WERI-Rb-1 (cell line): ENCODE data around the gene GRAMD1A.
"Not testable (repeated sequence)": the region's sequence is repeated elsewhere in the genome, so short reads cannot be mapped to it uniquely, and the experiment has no call there.

Experiments used
- DNase-seq: peaks from one replicate; pipeline ENCODE4 v3.0.0-alpha.2; 2020
- H3K27ac ChIP-seq: fragments of 250-450 bp; sonication (Bioruptor Pico); 2 replicates; pipeline ENCODE4 v1.5.1; 2020; ENCODE audit warnings: mild to moderate bottlenecking, moderate library complexity
- H3K27me3 ChIP-seq: fragments of 250-450 bp; sonication (Bioruptor Pico); 2 replicates; pipeline ENCODE4 v1.5.1; 2021; ENCODE audit warnings: mild to moderate bottlenecking, low read depth, moderate library complexity; ENCODE audit not compliant: insufficient read depth, severe bottlenecking
- H3K36me3 ChIP-seq: fragments of 250-450 bp; sonication (Bioruptor Pico); 2 replicates; pipeline ENCODE4 v1.5.1; 2020; ENCODE audit warnings: mild to moderate bottlenecking, moderate library complexity
- H3K4me3 ChIP-seq: 2 replicates; pipeline ENCODE4 v1.5.1; 2011; ENCODE audit warnings: low read depth, mild to moderate bottlenecking, control low read depth, low read length
- H3K9me3 ChIP-seq: fragments of 250-450 bp; sonication (Bioruptor Pico); 2 replicates; pipeline ENCODE4 v1.5.1; 2021; ENCODE audit warnings: mild to moderate bottlenecking, moderate library complexity; ENCODE audit not compliant: severe bottlenecking
- TF ChIP-seq, protein P1 (sequence below): IDR thresholded peaks from 2 replicates; pipeline ENCODE4 v1.5.1; 2011; ENCODE audit warnings: low read depth, mild to moderate bottlenecking, control low read depth, inconsistent platforms, low read length

Gene GRAMD1A

DNA sequence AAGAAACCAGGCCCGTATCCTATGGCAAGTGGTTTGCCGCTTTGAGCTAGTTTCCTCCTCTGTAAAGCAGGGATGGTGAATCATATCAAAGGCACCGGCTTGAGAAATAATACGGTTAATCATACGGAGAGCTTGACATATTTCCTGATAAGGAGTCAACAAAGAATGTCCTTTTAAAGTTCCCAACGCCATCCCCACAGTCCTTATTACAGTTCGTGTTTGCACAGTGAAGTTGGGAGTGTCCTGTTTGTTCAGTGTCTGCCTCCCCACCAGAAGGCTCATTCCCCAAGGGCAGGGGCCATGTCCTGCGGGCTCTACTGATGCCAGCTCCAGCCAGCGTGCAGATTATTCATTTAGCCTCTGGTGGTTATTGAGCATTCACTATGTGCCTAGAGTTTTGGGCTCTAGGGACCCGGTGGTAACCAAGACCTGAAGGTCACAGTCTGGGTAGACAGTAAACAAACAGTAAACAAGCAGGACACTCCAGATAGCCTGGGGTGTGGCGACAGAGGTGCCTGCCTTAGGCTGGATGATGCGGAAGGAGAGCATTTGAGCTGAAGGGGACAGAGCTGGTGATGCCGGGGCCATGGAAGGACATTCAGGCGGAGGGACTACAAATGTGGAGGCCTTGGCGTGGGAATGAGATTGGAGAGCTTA, 6.3 kb downstream of the GRAMD1A start:
- no peak for DNase-seq
- peaks cover 57% of the 10 kb centered on the region for H3K36me3 ChIP-seq
- TF ChIP-seq, protein P1, sequence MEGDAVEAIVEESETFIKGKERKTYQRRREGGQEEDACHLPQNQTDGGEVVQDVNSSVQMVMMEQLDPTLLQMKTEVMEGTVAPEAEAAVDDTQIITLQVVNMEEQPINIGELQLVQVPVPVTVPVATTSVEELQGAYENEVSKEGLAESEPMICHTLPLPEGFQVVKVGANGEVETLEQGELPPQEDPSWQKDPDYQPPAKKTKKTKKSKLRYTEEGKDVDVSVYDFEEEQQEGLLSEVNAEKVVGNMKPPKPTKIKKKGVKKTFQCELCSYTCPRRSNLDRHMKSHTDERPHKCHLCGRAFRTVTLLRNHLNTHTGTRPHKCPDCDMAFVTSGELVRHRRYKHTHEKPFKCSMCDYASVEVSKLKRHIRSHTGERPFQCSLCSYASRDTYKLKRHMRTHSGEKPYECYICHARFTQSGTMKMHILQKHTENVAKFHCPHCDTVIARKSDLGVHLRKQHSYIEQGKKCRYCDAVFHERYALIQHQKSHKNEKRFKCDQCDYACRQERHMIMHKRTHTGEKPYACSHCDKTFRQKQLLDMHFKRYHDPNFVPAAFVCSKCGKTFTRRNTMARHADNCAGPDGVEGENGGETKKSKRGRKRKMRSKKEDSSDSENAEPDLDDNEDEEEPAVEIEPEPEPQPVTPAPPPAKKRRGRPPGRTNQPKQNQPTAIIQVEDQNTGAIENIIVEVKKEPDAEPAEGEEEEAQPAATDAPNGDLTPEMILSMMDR = no peak
- H3K27ac ChIP-seq = no peak overlapping the region
- no peaks in the 10 kb centered on the region for H3K27me3 ChIP-seq
- H3K4me3 ChIP-seq = no peak overlapping the region
- H3K9me3 ChIP-seq = no peaks in the 10 kb centered on the region

DNA sequence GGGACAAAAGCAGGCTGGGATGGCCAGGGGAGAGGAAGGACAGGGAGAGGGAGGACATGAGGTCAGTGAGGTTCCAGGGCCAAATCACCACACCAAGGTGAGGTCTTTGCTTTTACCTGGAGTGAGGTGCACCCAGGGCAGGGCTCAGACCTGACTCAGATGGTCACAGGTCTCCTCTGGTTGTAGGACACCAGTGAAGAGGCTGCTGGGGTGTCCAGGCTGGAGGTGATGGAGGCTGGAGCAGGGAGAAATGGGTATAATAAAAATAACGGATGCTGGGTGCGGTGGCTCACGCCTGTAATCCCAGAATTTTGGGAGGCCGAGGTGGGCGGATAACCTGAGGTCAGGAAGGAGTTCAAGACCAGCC, 6.9 kb downstream of the GRAMD1A start:
- Histone ChIP-seq H3K27ac (no peak overlapping the region), H3K27me3 (no peaks in the 10 kb centered on the region), H3K36me3 (peaks cover 59% of the 10 kb centered on the region), H3K4me3 (no peak overlapping the region), H3K9me3 (no peaks in the 10 kb centered on the region)
- DNase-seq = no peak
- TF ChIP-seq, protein P1 = no peak

DNA sequence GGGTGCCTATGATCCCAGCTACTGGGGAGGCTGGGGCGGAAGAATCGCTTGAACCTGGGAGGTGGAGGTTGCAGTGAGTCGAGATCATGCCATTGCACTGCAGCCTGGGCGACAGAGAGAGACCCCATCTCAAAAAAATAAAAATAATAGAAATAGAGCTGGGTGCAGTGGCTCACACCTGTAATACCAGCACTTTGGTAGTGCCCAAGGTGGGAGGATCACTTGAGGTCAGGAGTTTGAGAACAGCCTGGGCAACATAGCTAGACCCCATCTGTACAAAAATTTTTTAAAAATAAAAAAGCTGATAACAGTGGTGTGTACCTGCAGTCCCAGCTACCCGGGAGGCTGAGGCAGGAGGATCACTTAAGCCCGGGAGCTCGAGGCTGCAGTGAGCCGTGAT, 7.3 kb downstream of the GRAMD1A start:
- DNase-seq, H3K27ac ChIP-seq, H3K4me3 ChIP-seq, H3K9me3 ChIP-seq, H3K27me3 ChIP-seq: not testable (repeated sequence)
- peaks cover 59% of the 10 kb centered on the region for H3K36me3 ChIP-seq

DNA sequence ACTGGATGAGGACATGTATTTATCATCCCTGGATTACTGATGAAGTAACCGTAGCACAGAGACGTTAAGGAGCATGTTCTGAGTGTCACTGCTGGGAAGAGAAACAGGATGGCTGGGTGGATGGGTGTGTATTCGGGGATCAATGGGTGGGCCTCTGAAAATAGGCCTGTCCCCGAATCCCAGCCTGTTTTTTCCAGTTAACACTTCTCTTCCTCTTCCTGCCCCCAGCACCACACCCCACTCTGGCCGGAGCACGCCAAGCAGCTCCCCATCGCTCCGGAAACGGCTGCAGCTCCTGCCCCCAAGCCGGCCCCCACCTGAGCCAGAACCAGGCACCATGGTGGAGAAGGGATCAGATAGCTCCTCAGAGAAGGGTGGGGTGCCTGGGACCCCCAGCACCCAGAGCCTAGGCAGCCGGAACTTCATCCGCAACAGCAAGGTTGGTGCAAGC, 8.8 kb downstream of the GRAMD1A start:
- no peak overlapping the region for H3K27ac ChIP-seq
- H3K27me3 ChIP-seq = no peaks in the 10 kb centered on the region
- TF ChIP-seq, protein P1 = no peak
- H3K36me3 ChIP-seq = peaks cover 62% of the 10 kb centered on the region
- no peak overlapping the region for H3K4me3 ChIP-seq
- no peak for DNase-seq
- H3K9me3 ChIP-seq = peaks cover 3% of the 10 kb centered on the region

DNA sequence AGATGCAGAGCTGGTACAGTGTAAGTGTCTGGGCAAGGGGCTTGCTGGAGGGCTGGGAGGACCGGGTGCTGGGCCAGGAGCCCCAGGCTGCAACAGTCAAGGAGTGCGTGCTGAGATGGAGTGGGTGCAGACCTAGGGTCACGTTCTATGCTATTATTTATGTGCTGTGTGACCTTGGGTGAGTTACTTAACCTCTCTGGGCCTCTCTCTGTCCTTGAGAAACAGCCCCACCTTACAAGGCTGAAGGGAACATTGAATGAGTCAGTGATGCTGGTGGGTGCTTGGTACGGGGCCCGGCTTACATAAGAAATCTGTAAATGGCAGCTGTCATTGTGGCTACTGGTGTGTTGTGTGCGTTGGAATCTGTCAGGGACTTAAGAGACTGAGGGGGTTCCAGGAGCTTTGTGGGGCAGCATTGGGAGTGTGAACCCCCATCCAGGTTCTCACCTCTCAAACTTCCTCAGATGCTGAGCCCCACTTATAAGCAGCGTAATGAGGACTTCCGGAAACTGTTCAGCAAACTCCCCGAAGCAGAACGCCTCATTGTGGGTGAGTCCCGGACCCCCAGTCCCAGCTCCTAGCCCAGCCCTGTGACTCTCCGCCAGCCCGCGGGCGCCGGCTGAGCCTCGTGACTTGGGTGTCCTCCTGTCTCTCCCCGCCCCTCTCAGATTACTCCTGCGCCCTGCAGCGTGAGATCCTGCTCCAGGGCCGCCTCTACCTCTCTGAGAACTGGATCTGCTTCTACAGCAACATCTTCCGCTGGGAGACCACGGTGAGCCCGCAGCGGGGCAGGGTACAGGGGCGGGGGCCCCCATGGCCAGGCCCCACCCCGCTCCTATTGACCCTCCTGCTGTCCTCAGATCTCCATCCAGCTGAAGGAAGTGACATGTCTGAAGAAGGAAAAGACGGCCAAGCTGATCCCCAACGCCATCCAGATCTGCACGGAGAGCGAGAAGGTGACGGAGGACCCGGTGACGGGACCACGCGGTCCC, 9.6 kb downstream of the GRAMD1A start:
- DNase-seq = no peak
- TF ChIP-seq, protein P1 = no peak
- H3K27me3 ChIP-seq = no peaks in the 10 kb centered on the region
- H3K4me3 ChIP-seq = no peak overlapping the region
- peaks cover 70% of the 10 kb centered on the region for H3K36me3 ChIP-seq
- peaks cover 3% of the 10 kb centered on the region for H3K9me3 ChIP-seq
- no peak overlapping the region for H3K27ac ChIP-seq

DNA sequence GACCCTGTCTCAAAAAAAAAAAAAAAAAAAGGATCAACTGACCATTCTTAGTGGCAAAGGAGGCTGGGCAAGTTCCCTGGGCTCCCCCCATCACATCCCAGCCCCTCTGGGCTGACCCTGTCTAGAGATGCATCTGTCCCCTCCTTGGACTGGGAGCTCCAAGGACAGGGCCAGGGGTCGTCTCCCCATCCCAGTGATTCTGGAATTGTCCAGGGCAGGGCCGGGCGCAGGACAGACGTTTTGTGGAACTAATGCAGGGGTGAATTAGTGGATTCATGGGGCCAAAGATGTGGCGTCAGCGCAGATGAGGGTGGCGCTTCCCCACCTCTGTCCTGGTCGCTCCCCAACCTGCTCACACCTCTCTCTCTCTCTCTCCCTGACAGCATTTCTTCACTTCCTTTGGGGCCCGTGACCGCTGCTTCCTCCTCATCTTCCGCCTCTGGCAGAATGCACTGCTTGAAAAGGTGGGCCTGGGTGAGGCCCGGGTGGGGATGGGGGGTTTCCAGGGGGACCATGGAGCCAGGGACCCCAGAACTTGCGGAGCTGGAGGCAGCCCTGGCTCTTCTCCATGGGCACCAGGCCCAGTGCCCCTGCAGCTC, 11.1 kb downstream of the GRAMD1A start:
- H3K36me3 ChIP-seq = peaks cover 79% of the 10 kb centered on the region

More for the DNA sequence above, 11.1 kb downstream of the GRAMD1A start:
- H3K4me3 ChIP-seq = no peak overlapping the region
- TF ChIP-seq, protein P1 = no peak
- no peak for DNase-seq
- no peak overlapping the region for H3K27ac ChIP-seq
- peaks cover 3% of the 10 kb centered on the region for H3K9me3 ChIP-seq
- H3K27me3 ChIP-seq = no peaks in the 10 kb centered on the region
